GM21515 (cell line): ENCODE measurements around the gene HAPLN1.

Experiments
- ATAC-seq: cut with Tn5 transposase; IDR thresholded peaks from one replicate; pipeline ENCODE4 v1.9.1; 2021; ENCODE audit not compliant: unreplicated experiment

Gene HAPLN1

GRCh38 chr5:83718936-83719495, 1.6 kb downstream of the HAPLN1 start:
- no peak for ATAC-seq

- peak; percentile 78 for ATAC-seq
These were observed 2.3 kb downstream of the HAPLN1 start for GRCh38 chr5:83718195-83718825.

- ATAC-seq, result no peak
These were observed 5.2 kb downstream of the HAPLN1 start for GRCh38 chr5:83715236-83716065.

DNA sequence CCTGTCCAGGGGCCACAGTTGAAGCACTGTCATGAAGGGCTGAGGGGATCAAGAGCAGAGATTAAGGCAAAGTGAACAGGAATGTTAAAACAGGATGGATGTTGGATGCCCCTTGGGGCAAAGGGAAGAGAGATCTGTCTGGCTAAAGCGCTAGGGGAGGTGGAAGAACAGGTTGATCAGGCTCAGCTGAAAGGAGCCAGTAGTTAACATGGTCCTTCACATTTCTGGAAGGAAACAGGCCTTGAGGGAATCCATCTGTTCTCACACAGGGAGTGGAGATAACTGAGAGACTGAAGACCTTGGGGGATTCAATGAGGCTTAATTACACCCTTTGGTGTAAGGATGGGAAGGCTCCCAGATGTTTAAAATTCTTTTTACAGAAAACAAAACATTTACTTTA, 5.8 kb downstream of the HAPLN1 start:
- ATAC-seq, result no peak

DNA sequence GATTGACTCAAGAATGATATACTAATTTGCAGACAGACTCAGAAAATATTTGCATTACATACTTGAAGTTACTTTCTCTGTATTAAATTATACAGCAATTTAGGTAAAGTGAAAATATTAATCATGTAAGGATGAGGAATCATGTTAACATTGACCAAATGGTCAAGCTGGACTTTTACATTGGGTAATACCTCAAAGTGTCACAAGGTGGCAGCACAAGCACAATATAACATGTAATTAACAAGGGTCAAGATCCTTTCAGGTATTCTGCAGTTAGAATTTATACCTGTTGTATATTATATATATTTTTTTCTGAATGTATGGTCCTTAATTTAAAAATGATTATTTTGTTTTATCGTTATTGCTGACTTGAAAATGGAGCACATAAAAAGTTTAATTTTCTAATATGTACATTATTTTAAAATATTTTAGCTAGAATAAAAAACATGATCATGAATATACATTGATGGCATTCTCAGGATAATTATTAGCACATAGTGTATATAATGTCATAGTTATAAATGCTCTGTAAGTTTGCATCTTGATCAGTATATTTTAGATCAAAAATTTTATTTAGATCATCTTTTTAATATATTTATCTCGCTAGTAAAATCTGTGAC, 8.6 kb downstream of the HAPLN1 start:
- peak; percentile 86 for ATAC-seq

- no peak for ATAC-seq
These were observed 10.7 kb downstream of the HAPLN1 start for GRCh38 chr5:83709973-83710372.

DNA sequence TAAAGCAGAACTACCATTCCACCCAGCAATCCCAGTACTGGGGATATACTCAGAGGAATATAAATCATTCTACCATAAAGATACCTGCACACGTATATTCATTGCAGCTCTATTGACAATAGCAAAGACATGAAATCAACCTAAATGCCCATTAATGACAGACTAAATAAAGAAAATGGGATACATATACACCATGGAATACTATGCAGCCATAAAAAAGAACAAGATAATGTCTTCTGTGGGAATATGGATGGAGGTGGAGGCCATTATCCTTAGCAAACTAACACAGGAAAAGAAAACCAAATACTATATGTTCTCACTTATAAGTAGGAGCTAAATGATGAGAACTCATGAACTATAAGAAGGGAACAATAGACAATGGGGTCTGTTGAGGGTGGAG, 12.5 kb downstream of the HAPLN1 start:
- no peak for ATAC-seq

DNA sequence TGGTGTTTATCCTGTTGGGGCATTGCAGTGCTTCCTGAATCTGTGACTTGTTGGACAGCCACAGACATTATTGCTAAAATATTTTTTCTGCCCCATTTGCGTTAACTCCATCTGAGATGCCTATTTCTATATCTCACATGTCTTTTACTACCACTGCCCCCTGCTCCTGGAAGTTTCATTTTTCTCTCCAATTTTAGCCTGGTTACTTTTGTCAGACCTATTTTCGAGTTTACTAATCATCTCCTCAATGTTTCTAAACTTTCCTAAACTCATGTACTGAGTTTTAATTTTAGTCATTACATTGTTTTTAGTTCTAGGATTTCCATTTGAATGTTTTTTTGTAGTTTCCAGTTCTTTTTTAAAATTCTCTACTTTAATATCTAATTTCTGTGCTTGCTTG, 17.6 kb downstream of the HAPLN1 start:
- ATAC-seq, result no peak

- ATAC-seq, result no peak
These were observed 18.8 kb downstream of the HAPLN1 start for GRCh38 chr5:83701886-83702285.

- ATAC-seq, result no peak
These were observed 30.8 kb downstream of the HAPLN1 start for GRCh38 chr5:83689881-83690280.

DNA sequence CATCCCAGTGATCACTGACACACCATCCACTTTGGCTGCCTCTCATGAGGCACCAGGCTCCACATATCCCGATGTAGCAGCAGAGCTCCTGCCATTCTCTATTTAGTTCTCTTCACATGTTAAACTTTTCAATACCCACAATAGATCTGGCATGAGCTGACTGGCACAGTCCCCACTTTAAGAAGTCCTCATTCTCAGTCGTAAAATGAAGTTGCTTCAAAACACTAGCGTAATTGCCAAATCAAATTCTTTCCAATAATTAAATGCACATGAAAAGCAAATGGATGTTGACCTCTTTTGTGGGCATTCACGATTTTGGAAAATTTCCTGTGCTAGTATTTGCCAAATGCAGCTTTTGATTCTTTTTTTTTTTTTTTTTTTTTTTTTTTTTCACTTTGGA, 32.4 kb downstream of the HAPLN1 start:
- ATAC-seq, result no peak

DNA sequence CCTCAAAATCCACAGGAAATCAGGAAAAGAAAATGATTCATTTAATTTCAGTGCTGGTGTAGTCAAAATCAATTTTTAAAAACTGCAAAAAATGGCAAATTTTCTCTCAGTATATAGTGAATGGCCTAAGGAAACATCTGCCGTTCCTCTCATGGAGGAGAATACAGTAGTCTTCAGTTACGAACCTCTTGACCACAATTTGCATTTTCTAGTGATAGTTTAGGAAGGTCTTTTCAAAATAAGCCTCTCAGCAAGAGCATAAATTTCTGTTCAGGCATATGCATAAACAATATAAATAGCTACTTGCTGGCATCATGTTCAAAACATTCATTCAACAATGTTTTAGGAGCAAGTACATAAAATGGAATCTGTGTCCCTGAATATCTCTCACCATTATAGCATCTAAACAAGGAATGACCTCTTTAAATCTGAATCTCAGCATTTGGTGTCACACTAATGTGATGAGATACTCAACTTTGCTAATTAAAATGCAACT, 33.5 kb downstream of the HAPLN1 start:
- ATAC-seq, result no peak

DNA sequence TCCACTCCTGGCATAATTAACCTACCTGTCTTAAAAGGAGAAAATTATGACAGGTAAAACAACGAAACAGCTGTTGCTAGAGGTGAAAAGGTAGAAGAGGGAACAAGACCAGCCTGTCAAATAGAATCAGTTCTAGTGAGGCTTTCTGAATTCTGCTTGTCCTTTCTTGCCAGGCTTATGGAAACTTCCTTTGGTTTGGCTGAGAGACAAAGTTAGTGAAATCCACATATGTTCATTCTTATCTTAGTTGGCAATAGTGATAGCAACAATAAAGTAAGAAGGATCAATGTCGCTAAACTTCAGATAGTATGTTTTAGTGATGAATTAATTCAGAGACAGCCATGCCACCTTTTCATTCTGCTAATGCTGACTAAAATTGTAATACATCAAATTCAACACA, 34.4 kb downstream of the HAPLN1 start:
- no peak for ATAC-seq

GRCh38 chr5:83683836-83684235, 36.8 kb downstream of the HAPLN1 start:
- no peak for ATAC-seq

- ATAC-seq, result no peak
These were observed 48.0 kb downstream of the HAPLN1 start for GRCh38 chr5:83672646-83673045.

- no peak for ATAC-seq
These were observed 48.5 kb downstream of the HAPLN1 start for GRCh38 chr5:83672158-83672557.

DNA sequence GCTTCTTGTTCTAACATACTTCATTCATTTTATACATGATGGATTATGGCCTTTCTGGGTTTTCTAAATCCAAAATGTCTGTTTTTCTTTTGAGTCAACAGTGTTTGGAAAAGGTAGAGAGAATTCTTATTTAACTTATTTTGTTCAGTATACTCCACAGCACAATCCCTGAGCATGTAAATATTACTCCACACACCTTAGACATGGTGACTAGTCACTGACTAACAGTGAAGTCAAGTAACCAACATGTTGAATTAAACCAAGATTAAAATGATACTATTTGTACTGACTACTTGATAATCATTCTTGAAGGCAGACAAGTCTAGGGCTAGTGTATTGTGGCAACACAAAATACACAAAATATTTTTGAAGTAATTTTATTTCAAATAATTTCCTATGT, 55.0 kb downstream of the HAPLN1 start:
- ATAC-seq, result no peak

- no peak for ATAC-seq
These were observed 58.1 kb downstream of the HAPLN1 start for GRCh38 chr5:83662558-83662957.

DNA sequence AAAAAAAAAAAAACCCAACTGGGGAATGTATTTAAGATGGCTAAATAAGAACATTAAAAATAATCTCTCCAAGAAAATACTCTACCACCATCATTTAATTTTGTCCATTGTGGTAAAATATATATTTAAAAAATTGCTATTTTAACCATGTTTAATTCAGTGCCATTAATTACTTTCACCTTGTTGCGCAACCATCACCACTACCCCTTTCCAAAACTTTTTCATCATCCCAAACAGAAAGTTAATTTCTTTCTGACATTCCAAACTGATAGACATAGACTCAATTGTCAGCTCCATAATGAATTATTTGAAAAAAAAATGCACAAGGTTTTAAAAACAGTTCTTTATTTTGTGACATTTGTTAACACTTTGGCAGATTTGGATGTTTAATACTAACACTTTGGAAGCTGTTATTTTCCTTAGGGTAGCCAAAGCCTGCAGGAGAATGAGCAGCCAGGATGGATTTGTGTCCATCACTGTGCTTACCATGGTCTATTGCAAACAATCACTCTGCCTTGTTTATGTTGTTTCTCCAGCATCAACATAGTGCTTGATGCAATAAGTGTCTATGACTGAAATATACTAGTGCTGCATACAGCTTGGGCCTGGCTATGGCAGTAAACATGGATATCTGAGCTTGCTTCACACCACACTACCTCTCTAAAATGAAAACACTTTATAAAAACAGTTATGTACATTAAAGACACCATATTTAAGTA, 62.7 kb downstream of the HAPLN1 start:
- no peak for ATAC-seq

DNA sequence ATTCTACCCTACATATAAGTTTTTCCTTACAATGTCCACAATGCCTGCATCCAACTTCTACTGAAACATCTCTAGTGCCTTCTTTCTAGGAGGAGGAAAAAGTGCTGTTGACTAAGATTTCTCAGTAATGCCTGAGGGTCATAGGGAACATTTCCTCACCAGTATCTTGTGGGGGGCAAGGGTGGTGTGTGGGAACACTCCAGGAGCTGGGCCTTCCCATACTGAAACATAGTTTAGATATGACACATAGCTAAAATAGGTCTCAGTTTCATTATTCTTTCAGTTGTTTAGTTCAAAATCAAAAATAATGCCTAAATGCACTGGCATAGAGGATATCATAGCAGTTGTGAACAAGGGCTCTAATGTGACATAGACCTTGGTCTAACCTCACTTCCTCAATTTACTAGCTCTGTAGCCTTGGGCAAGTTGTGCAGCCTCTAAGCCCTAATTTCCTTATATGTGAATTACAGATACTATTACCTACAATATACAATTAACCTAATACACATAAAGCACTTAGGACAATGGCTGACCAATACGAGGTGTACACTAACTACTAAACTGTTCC, 66.1 kb downstream of the HAPLN1 start:
- no peak for ATAC-seq

GRCh38 chr5:83653669-83654068, 67.0 kb downstream of the HAPLN1 start:
- peak; percentile 85 for ATAC-seq
